HG03139 (cell line): Measurements from ENCODE around the gene HAP1.
"Not testable (repeated sequence)": the region's sequence is repeated elsewhere in the genome, so short reads cannot be mapped to it uniquely, and the experiment has no call there.

ENCODE experiments used
- ATAC-seq: cut with Tn5 transposase; IDR thresholded peaks from one replicate; pipeline ENCODE4 v1.9.1; 2021; ENCODE audit not compliant: unreplicated experiment

Gene HAP1, protein sequence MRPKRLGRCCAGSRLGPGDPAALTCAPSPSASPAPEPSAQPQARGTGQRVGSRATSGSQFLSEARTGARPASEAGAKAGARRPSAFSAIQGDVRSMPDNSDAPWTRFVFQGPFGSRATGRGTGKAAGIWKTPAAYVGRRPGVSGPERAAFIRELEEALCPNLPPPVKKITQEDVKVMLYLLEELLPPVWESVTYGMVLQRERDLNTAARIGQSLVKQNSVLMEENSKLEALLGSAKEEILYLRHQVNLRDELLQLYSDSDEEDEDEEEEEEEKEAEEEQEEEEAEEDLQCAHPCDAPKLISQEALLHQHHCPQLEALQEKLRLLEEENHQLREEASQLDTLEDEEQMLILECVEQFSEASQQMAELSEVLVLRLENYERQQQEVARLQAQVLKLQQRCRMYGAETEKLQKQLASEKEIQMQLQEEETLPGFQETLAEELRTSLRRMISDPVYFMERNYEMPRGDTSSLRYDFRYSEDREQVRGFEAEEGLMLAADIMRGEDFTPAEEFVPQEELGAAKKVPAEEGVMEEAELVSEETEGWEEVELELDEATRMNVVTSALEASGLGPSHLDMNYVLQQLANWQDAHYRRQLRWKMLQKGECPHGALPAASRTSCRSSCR

DNA sequence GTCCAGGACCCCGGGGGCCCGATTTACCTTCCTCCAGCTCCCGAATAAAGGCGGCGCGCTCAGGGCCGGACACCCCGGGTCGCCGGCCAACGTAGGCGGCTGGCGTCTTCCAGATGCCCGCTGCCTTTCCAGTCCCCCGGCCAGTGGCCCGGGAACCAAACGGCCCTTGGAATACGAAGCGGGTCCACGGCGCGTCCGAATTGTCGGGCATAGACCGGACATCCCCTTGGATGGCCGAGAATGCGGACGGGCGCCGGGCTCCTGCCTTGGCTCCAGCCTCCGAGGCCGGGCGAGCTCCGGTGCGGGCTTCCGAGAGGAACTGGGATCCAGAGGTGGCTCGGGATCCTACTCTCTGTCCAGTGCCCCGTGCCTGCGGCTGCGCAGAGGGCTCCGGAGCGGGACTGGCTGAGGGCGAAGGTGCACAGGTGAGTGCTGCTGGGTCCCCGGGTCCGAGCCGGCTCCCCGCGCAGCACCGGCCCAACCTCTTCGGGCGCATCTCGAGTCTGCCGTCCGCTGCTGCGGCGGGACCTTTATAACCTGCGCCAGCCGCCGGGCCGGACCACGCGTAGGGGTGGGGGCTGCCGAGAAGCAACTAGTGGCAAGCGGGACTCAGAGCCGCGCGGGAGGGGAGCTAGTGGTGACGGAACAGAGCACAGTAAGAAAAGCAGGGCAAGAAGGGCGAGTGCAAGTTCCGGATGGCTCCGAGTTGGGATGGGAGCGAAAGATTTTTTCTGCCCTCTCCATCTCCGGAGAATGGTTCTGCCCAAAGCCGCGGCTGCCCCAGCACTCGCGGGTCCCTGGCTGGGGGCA lies at the start of gene HAP1:
Gene HAP1, minus strand, starts transcription at position 505 of the 810 bp plus-strand sequence. Its CDS starts 9 bp downstream, at position 496.
- no peak for ATAC-seq

DNA sequence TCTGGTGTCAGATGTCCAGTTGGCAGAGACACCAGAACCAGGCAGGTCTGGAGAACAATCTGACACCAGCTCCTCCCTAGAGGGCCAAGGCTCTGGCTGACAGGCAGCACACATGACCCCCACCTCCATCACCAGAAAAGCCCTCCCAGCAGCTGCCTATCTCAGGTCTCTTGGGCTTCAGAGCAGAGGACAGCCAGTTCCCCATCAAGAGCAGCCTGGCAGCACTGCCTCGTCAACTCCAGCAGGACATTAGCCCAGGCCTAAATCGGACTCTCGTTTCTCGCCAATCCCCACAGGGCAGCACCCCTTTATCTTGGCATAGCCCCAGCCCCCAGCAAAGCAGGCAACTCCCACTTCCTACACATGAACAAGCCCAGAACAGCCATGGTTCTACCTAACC lies 47.7 kb upstream of the HAP1 start:
- no peak for ATAC-seq

DNA sequence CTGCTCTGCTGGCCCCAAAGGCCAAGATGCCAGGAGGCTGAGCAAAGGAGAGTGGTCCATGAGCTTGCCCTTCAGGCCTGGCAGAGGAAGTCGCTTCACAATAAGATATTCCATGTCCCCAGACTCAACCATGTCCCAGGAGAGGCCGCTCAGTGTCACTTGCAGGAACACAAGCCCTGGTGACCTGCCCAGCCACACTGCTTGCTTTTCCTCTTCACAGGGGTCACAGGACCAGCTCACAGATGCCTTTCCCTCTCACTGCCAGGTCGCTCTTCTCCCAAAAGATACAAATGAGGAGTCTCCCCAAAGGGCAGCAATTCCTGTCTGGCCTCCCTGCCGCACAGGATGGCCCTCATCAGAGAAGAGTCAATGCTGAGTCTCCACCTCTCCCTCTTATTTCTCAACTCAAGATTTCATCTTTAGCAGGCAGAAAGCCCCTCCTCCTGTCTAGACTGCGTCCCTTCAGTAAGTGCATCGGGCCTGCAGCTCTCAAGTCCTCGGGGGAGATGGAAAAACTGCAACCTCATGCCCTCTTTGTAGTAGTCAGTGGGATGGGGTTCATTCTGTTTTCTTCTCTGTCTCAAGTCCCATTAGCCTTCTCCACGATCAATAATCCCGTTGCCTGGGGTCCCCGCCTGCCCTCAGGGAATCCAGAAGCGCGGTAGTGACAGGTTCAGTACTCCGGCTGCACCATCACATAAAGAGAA lies 47.1 kb upstream of the HAP1 start:
- ATAC-seq, result no peak

GRCh38 chr17:41779954-41780353 lies 45.5 kb upstream of the HAP1 start:
- no peak for ATAC-seq

- no peak for ATAC-seq
These were observed 43.2 kb upstream of the HAP1 start for GRCh38 chr17:41777574-41778188.

DNA sequence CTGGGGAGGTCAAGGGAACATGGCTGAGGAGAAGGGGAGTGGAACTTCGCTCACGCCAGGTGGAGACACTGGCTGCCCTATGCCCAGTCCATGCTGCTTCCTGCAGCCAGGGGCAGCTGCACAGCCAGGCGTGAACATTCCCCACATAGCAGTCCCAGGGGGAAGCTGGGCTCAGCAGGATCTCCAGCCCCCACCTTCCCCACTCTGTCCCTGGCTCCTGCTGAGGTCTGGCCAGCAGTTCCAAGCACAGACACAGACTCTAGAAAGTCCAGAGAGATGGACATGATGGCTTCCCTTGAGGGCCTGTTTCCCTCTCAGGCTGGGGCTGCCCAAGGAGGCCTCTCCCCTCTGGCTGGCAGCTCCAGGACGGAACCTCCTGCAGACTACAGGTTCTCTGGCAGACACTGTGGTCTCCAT lies 42.7 kb upstream of the HAP1 start:
- no peak for ATAC-seq

GRCh38 chr17:41776262-41776900 lies 41.9 kb upstream of the HAP1 start:
- not testable (repeated sequence) for ATAC-seq

DNA sequence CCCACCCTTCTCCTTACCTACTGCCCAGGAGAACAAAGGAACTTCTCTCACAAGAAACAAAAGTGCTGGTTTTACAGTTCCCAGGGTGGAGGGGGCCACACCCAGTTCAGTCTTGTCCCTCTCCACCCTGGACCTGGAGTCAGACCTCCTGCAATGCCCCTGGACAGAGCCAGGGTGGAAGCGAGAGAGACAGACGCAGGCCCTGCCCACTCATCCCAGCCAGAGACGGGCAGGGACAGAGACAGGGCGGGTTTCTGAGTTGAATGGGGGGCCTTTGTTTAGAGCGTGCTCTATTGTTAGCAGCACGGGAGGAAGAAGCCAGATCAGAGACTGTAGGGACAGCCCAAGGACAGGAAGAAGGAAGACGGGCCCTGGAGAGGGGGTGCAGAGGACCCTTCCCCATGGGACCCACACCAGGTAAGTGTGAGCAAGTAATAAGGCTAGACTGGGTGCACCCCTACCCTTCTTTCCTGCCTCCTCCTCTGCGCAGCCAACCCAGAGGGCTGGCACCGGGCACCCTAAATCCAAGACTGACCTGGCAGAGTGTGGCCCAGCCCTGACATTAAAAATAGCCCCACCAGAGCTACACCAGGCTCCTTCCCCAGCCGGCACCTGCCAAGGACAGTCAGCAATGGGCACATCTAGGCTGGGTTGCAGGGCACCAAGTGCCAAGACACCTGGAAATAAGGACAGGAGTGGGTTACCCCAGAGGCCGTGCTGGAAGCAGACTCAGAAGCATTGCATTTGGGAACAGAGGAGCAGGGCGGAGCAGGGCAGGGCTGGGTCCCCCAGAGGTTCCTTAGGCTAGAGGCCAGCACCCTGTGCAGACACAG lies 41.2 kb upstream of the HAP1 start:
- no peak for ATAC-seq

- ATAC-seq, result no peak
These were observed 39.3 kb upstream of the HAP1 start for GRCh38 chr17:41773731-41774193.

DNA sequence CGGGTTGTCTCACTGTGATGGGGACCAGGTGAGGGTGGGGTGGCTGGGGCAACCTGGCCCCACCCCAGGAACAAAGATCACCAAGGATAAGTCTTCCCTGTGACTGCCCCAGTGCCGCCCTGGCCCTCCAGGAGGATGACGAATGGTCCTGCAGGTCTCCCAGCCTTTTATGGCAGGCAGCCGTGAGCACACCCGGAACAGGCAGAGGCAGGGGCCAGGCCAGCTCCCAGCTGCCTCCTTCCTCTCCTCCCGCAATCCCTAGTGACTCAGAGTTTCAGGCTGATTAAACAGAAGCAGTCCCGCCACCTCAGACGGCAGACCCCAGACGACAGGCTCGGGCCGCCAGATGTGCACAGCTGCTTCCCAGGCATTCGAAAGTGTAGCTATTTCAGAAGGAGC lies 38.7 kb upstream of the HAP1 start:
- no peak for ATAC-seq

- ATAC-seq, result no peak
These were observed 38.2 kb upstream of the HAP1 start for GRCh38 chr17:41772586-41773189.

- no peak for ATAC-seq
These were observed 37.8 kb upstream of the HAP1 start for GRCh38 chr17:41772218-41772585.

DNA sequence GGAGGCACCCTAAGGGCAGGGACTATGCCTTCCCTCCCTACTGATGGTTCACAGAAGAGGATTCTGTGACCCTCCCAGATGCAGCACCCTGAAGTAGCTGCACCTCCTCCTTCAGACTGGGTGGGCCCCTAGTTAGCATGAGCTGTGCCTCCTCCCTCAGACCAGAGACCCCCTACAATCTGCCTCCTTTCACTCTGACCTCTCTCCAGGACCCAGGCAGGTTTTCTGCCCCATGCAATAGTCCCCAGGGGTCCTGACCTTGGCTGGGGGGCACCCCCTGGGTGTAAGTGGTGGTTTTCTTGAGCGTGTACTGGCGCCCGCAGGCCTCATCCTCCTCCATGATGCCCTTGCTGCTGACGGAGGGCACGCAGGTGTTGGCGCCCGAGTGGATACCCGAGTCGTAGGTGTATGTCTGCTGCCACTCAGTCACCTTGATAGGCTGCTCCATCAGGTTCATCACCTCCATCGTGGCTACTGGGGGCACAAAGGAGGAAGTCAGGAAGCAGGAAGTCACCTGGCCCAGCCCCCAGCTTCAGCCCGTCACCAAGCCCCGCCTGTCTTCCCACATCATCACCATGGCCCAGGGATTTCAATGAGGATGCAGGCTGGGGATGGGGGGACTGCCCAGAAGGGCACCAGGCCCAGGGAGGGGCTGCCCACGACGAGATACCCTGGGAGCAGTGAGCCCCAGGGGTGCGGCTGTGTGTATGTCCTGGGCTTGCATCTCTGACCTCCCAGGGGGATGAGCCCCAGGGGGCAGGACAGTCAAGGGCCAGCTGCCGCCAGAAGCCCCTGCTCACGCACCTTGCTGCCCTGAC lies 37.2 kb upstream of the HAP1 start:
- ATAC-seq, result no peak

DNA sequence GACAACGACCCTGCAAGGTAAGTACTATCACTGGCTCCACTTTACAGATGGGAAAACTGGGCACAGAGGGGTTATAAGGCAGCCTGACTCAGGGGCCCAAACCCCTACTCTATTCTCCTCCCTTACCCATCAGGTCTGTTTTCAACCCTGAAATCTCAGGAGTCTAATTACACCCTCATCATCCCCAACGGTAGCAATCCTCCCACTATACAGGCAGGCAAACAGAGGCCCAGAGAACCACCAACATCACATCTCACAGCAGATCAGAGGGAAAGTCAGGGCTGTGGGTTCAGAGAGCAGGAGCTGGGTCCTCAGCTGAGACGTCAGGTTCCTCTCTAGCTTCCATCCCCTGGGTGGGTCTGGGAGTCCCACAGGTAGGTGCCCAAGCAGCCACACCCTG lies 35.5 kb upstream of the HAP1 start:
- ATAC-seq, result no peak

- no peak for ATAC-seq
These were observed 35.0 kb upstream of the HAP1 start for GRCh38 chr17:41769346-41769862.

GRCh38 chr17:41768682-41769288 lies 34.3 kb upstream of the HAP1 start:
- no peak for ATAC-seq

GRCh38 chr17:41767324-41768042 lies 33.0 kb upstream of the HAP1 start:
- ATAC-seq, result no peak
